ENCODE data around the gene USP16. TPM values are rescaled to one million over a fixed set of nuclear protein-coding genes. Genes with fewer than 3 reads are reported as not detected.

The USP16 gene
- total RNA-seq, 2 donors from 2014 or later: 34.5 to 38.9 TPM

GRCh38 chr21:29084372-29084771 is 59.9 kb downstream of the USP16 start:
- H3K27ac ChIP-seq: peak overlapping the region in 1 of 2 donors; percentile 15
- no peak for ATAC-seq (ENCODE audit: insufficient number of reproducible peaks, low FRiP score, low read depth)

GRCh38 chr21:29085106-29085752 is 60.8 kb downstream of the USP16 start:
- TF ChIP-seq CTCF (IDR thresholded peaks at IDR 0.05): no peak
- Histone ChIP-seq H3K4me1 (ENCODE audit: control insufficient read depth in 1 of 2, low read depth in 2 of 2) (peaks cover 22 to 43% of the 10 kb centered on the region in 2 donors), H3K27ac (peak overlapping the region in 1 of 2 donors; percentile 40), H3K4me3 (peak overlapping the region; percentile 1), H3K9me3 (no peaks in the 10 kb centered on the region), H3K36me3 (no peaks in the 10 kb centered on the region), H3K27me3 (replicated peaks; ENCODE audit: insufficient read depth) (no peaks in the 10 kb centered on the region)
- DNase-seq (ENCODE audit: low spot score) (no peak), ATAC-seq (ENCODE audit: insufficient number of reproducible peaks, low FRiP score, low read depth) (no peak)

More at GRCh38 chr21:29084372-29084771, 59.9 kb downstream of the USP16 start:
- no peak for TF ChIP-seq CTCF (IDR thresholded peaks at IDR 0.05)
- Histone ChIP-seq H3K9me3 (no peaks in the 10 kb centered on the region), H3K4me1 (ENCODE audit: control insufficient read depth in 1 of 2, low read depth in 2 of 2) (peaks cover 19 to 49% of the 10 kb centered on the region in 2 donors), H3K27me3 (replicated peaks; ENCODE audit: insufficient read depth) (no peaks in the 10 kb centered on the region), H3K4me3 (peak overlapping the region; percentile 1), H3K36me3 (no peaks in the 10 kb centered on the region)
- no peak for DNase-seq (ENCODE audit: low spot score)

GRCh38 chr21:29091033-29091432 is 66.6 kb downstream of the USP16 start:
- no peaks in the 10 kb centered on the region for H3K27me3 ChIP-seq (replicated peaks; ENCODE audit: insufficient read depth)
- no peak for TF ChIP-seq CTCF (IDR thresholded peaks at IDR 0.05)

GRCh38 chr21:29092102-29092959 is 67.9 kb downstream of the USP16 start:
- TF ChIP-seq CTCF (IDR thresholded peaks at IDR 0.05): no peak
- H3K4me1 ChIP-seq (ENCODE audit: control insufficient read depth in 1 of 2, low read depth in 2 of 2): peaks cover 15 to 27% of the 10 kb centered on the region in 2 donors
- peak; percentile 17 for ATAC-seq (ENCODE audit: insufficient number of reproducible peaks, low FRiP score, low read depth)
- H3K27me3 ChIP-seq (replicated peaks; ENCODE audit: insufficient read depth): no peaks in the 10 kb centered on the region
- no peak for DNase-seq (ENCODE audit: low spot score)
- H3K27ac ChIP-seq: peak overlapping the region in 1 of 2 donors; percentile 22
- no peaks in the 10 kb centered on the region for H3K9me3 ChIP-seq
- H3K4me3 ChIP-seq: peak overlapping the region; percentile 21
- no peaks in the 10 kb centered on the region for H3K36me3 ChIP-seq

More at GRCh38 chr21:29091033-29091432, 66.6 kb downstream of the USP16 start:
- Histone ChIP-seq H3K4me3 (no peak overlapping the region), H3K36me3 (no peaks in the 10 kb centered on the region), H3K9me3 (no peaks in the 10 kb centered on the region), H3K27ac (peak overlapping the region in 1 of 2 donors; percentile 3), H3K4me1 (ENCODE audit: control insufficient read depth in 1 of 2, low read depth in 2 of 2) (peaks cover 15 to 36% of the 10 kb centered on the region in 2 donors)
- no peak for DNase-seq (ENCODE audit: low spot score)
- ATAC-seq (ENCODE audit: insufficient number of reproducible peaks, low FRiP score, low read depth): no peak
